ENCODE results near the gene ECD. TPM values are rescaled to one million over a fixed set of nuclear protein-coding genes. Genes with fewer than 3 reads are reported as not detected.

The ECD gene
- 16.7 and 18.1 TPM in 2 replicates for total RNA-seq

GRCh38 chr10:73167783-73168464, at the start of gene ECD, which contains the start of gene FAM149B1:
Gene ECD (minus strand): TSS chr10:73168008. CDS start chr10:73163937, 4,071 bp downstream.
Gene FAM149B1 (plus strand): TSS chr10:73168119. CDS start chr10:73168340, 221 bp downstream.

GRCh38 chr10:73110345-73110849, 57.4 kb downstream of the ECD start, which contains the start of gene NUDT13:
Gene NUDT13 (plus strand): TSS chr10:73110455. CDS start chr10:73114366, 3,911 bp downstream.

GRCh38 chr10:73096449-73097304, 71.1 kb downstream of the ECD start, which contains the start of gene P4HA1:
Gene P4HA1 (minus strand): TSS chr10:73096866. CDS start chr10:73074883, 21,983 bp downstream.

Other genes starting within 250 kb of the ECD start
- not detected in 2 replicates for gene PLA2G12B, start 213.2 kb downstream of the ECD start, total RNA-seq
- 110 and 152 TPM in 2 replicates for gene P4HA1, start 71.1 kb downstream of the ECD start, total RNA-seq
- gene NUDT13, start 57.6 kb downstream of the ECD start, total RNA-seq, result 1.5 and 1.6 TPM in 2 replicates
- gene FAM149B1, start 111 bp upstream of the ECD start, total RNA-seq, result 27.9 and 44.2 TPM in 2 replicates
- gene DNAJC9, start 79.2 kb upstream of the ECD start, total RNA-seq, result 13.9 and 15.6 TPM in 2 replicates
- gene MRPS16, start 84.6 kb upstream of the ECD start, total RNA-seq, result 51.9 and 52.3 TPM in 2 replicates
- 1.4 and 2.1 TPM in 2 replicates for gene CFAP70, start 190.9 kb upstream of the ECD start, total RNA-seq
- gene ANXA7, start 246.1 kb upstream of the ECD start, total RNA-seq, result 115 and 135 TPM in 2 replicates